K562 (cell line): ENCODE data around the gene COL4A2. TPM values are rescaled to one million over a fixed set of nuclear protein-coding genes. Genes with fewer than 3 reads are reported as not detected.
A peak's percentile ranks its signal among the peaks of the same experiment; 100 is the strongest.

Experiments used
- ADNP ChIP-seq: fragments of 200-800 bp; sonication (Bioruptor generic); IDR thresholded peaks from 2 replicates; pipeline ENCODE4 v1.6.1; 2016; ENCODE audit warnings: missing genetic modification characterization, missing compliant biosample characterization
- ELF1 ChIP-seq: fragments of 200-800 bp; sonication (Bioruptor generic); IDR thresholded peaks from 2 replicates; pipeline ENCODE4 v1.6.1; 2016; ENCODE audit warnings: missing genetic modification characterization, missing compliant biosample characterization
- ESRRA ChIP-seq: fragments of 450-650 bp; IDR thresholded peaks from 2 replicates; pipeline ENCODE4 v1.6.1; 2014; ENCODE audit warnings: low read depth, mild to moderate bottlenecking, moderate library complexity, borderline replicate concordance
- KLF6 ChIP-seq: fragments of 250-450 bp; sonication (Bioruptor Pico); IDR thresholded peaks from 2 replicates; pipeline ENCODE4 v1.4.0; 2020; ENCODE audit warnings: mild to moderate bottlenecking, moderate library complexity, borderline replicate concordance
- MCM2 ChIP-seq: fragments of 450-650 bp; IDR thresholded peaks from 2 replicates; pipeline ENCODE4 v1.6.1; 2017; ENCODE audit warnings: low read depth, mild to moderate bottlenecking
- NCOR1 ChIP-seq: fragments of 450-650 bp; IDR thresholded peaks from 2 replicates; pipeline ENCODE4 v1.6.1; 2016; ENCODE audit warnings: mild to moderate bottlenecking, moderate library complexity
- NR2F6 ChIP-seq: fragments of 450-650 bp; formaldehyde crosslinking; IDR thresholded peaks from 2 replicates; pipeline ENCODE4 v1.4.0; 2020; ENCODE audit warnings: mild to moderate bottlenecking
- PHB2 ChIP-seq: fragments of 450-650 bp; IDR thresholded peaks from 2 replicates; pipeline ENCODE4 v1.6.1; 2017; ENCODE audit warnings: low read depth
- PTRF ChIP-seq: fragments of 450-650 bp; IDR thresholded peaks from 2 replicates; pipeline ENCODE4 v1.6.1; 2016; ENCODE audit warnings: mild to moderate bottlenecking, missing genetic modification characterization, missing compliant biosample characterization
- RBM22 ChIP-seq: fragments of 200-400 bp; formaldehyde crosslinking; IDR thresholded peaks from 2 replicates; pipeline ENCODE4 v1.6.1; 2018; ENCODE audit warnings: low read length, low read depth; ENCODE audit not compliant: poor library complexity, severe bottlenecking
- RBM39 ChIP-seq: fragments of 200-400 bp; formaldehyde crosslinking; optimal IDR thresholded peaks from 2 replicates; pipeline ENCODE3; 2018; ENCODE audit warnings: low read depth, low read length
- SIRT6 ChIP-seq: IDR thresholded peaks from one replicate; pipeline ENCODE4 v1.6.1; 2012; ENCODE audit warnings: low read depth, mild to moderate bottlenecking, control low read depth, inconsistent platforms, low read length, moderate library complexity
- SMARCE1 ChIP-seq: fragments of 450-650 bp; IDR thresholded peaks from 2 replicates; pipeline ENCODE4 v1.7.1; 2016; ENCODE audit warnings: mild to moderate bottlenecking
- SP2 ChIP-seq: IDR thresholded peaks from 2 replicates; pipeline ENCODE4 v1.6.1; 2011; ENCODE audit warnings: mild to moderate bottlenecking, low read depth, low read length, moderate library complexity; ENCODE audit not compliant: poor library complexity, severe bottlenecking; ENCODE audit errors: extremely low read depth
- TAF9B ChIP-seq: fragments of 450-650 bp; IDR thresholded peaks from 2 replicates; pipeline ENCODE4 v1.6.1; 2018; ENCODE audit warnings: mild to moderate bottlenecking; ENCODE audit not compliant: partially characterized antibody
- U2AF2 ChIP-seq: fragments of 200-400 bp; formaldehyde crosslinking; optimal IDR thresholded peaks from 2 replicates; pipeline ENCODE3; 2017; ENCODE audit warnings: low read depth, mild to moderate bottlenecking, low read length
- ZNF143 ChIP-seq: sonication (generic); formaldehyde crosslinking; IDR thresholded peaks from 2 replicates; pipeline ENCODE4 v1.9.0; 2022; ENCODE audit warnings: mild to moderate bottlenecking, missing genetic modification reagents
- ZNF282 ChIP-seq: sonication (generic); formaldehyde crosslinking; IDR thresholded peaks from 2 replicates; pipeline ENCODE4 v1.8.1; 2023; ENCODE audit warnings: missing genetic modification reagents
- polyA plus RNA-seq, 8 experiments: library from polyadenylated mRNA; depleted of rRNA in 4 of 8; stranded (reverse) in 5 of 8; unstranded in 3 of 8; fragments of >200 nt; fragmentation: Nextera tagmentation in 2 of 8; fragmentation: Illumina TruSeq in 1 of 8; extraction: Ambion mirVana in 2 of 8; extraction: Trizol in 1 of 8; gene quantifications; 2 replicates each; pipeline versions ENCODE4 v1.2.1 to v1.2.3, GENCODE V29; 2011 to 2014; ENCODE audit warnings: inconsistent platforms in 1 of 8, missing spikeins in 1 of 8
- total RNA-seq, 7 experiments: library from RNA; depleted of rRNA in 6 of 7; stranded (reverse); fragments of >200 nt in 6 of 7; fragmentation: Illumina TruSeq in 2 of 7; extraction: Trizol in 2 of 7; gene quantifications; 2 replicates each; pipeline versions ENCODE4 v1.2.1 to v1.2.3, GENCODE V29; 2011 to 2021; ENCODE audit warnings: low replicate concordance in 1 of 7
- TF ChIP-seq, protein P1 (sequence below): sonication (generic); formaldehyde crosslinking; IDR thresholded peaks from 2 replicates; pipeline ENCODE4 v1.8.1; 2023; ENCODE audit warnings: mild to moderate bottlenecking, missing genetic modification reagents
- TF ChIP-seq, protein P2 (sequence below): fragments of 450-650 bp; IDR thresholded peaks from 2 replicates; pipeline ENCODE4 v1.6.1; 2017; ENCODE audit warnings: antibody characterized with exemption
- TF ChIP-seq, protein P3 (sequence below): IDR thresholded peaks from 2 replicates; pipeline ENCODE4 v1.6.1; 2014; ENCODE audit warnings: antibody characterized with exemption
- TF ChIP-seq, protein P4 (sequence below): fragments of 150-350 bp; conservative IDR thresholded peaks from 2 replicates; pipeline ENCODE4 v1.6.1; 2014; ENCODE audit warnings: low read length

The COL4A2 gene
- total and polyA plus RNA-seq, 9 of the 15 experiments (the other 6 are each of a cell fraction or from before 2014, with no cell fraction given): 0.13 to 15.2 (median 8.1) TPM

DNA sequence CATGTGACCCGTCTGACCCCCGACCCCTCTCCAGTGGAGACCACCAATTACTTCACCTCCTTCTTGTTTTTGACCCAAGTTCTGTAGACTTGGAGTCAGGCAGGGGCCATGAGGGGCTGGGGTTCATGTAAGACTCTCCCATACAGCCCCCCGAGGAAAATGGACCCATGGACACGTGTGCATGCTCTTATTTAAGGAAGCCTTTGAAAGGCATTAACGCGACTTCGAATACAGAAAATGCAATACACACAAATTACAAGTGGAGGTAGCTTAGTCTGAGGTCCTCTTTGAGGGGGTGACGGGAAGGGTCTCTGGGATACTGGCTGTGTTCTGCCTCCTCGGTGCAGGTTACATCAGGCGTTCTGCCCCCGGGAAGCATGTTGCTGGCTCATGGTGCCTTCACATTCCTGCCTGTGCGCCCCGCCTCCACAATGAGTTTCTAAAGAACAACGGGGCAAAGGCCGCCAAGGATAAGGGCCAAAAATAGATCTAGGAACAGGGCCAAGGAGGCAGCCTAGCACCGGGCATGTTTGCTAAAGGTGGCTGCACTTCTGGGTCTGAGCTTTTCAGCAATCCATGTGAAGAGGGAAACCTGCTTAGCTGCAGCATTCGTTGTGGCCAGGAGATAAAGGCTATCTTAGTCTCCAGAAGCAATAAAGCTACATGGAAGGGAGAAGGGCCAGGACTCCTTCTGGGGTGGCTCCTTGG, 199.9 kb downstream of the COL4A2 start (continued):
- TF ChIP-seq, protein P1, sequence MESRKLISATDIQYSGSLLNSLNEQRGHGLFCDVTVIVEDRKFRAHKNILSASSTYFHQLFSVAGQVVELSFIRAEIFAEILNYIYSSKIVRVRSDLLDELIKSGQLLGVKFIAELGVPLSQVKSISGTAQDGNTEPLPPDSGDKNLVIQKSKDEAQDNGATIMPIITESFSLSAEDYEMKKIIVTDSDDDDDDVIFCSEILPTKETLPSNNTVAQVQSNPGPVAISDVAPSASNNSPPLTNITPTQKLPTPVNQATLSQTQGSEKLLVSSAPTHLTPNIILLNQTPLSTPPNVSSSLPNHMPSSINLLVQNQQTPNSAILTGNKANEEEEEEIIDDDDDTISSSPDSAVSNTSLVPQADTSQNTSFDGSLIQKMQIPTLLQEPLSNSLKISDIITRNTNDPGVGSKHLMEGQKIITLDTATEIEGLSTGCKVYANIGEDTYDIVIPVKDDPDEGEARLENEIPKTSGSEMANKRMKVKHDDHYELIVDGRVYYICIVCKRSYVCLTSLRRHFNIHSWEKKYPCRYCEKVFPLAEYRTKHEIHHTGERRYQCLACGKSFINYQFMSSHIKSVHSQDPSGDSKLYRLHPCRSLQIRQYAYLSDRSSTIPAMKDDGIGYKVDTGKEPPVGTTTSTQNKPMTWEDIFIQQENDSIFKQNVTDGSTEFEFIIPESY (CRISPR knock-in tag): peak; percentile 54; the same call in 1 of the 2 replicates
- peak; percentile 46; the same call in 1 of the 2 replicates for TF ChIP-seq SMARCE1
- TF ChIP-seq SIRT6: no peak
- TF ChIP-seq U2AF2: no peak
- TF ChIP-seq SP2: no peak
- no peak for TF ChIP-seq KLF6 (CRISPR knock-in tag)
- TF ChIP-seq PTRF (tag): no peak
- TF ChIP-seq PHB2: no peak
- TF ChIP-seq ELF1 (tag): no peak
- TF ChIP-seq, protein P2, sequence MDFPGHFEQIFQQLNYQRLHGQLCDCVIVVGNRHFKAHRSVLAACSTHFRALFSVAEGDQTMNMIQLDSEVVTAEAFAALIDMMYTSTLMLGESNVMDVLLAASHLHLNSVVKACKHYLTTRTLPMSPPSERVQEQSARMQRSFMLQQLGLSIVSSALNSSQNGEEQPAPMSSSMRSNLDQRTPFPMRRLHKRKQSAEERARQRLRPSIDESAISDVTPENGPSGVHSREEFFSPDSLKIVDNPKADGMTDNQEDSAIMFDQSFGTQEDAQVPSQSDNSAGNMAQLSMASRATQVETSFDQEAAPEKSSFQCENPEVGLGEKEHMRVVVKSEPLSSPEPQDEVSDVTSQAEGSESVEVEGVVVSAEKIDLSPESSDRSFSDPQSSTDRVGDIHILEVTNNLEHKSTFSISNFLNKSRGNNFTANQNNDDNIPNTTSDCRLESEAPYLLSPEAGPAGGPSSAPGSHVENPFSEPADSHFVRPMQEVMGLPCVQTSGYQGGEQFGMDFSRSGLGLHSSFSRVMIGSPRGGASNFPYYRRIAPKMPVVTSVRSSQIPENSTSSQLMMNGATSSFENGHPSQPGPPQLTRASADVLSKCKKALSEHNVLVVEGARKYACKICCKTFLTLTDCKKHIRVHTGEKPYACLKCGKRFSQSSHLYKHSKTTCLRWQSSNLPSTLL: no peak
- no peak for TF ChIP-seq RBM39
- 0 out of 2 replicates have a peak, but pooled peaks have one; percentile 14 for TF ChIP-seq ESRRA
- no peak for TF ChIP-seq ADNP (tag)
- no peak for TF ChIP-seq NR2F6
- TF ChIP-seq ZNF282 (CRISPR knock-in tag): no peak
- TF ChIP-seq, protein P3, sequence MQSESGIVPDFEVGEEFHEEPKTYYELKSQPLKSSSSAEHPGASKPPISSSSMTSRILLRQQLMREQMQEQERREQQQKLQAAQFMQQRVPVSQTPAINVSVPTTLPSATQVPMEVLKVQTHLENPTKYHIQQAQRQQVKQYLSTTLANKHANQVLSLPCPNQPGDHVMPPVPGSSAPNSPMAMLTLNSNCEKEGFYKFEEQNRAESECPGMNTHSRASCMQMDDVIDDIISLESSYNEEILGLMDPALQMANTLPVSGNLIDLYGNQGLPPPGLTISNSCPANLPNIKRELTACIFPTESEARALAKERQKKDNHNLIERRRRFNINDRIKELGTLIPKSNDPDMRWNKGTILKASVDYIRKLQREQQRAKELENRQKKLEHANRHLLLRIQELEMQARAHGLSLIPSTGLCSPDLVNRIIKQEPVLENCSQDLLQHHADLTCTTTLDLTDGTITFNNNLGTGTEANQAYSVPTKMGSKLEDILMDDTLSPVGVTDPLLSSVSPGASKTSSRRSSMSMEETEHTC: no peak
- TF ChIP-seq, protein P4, sequence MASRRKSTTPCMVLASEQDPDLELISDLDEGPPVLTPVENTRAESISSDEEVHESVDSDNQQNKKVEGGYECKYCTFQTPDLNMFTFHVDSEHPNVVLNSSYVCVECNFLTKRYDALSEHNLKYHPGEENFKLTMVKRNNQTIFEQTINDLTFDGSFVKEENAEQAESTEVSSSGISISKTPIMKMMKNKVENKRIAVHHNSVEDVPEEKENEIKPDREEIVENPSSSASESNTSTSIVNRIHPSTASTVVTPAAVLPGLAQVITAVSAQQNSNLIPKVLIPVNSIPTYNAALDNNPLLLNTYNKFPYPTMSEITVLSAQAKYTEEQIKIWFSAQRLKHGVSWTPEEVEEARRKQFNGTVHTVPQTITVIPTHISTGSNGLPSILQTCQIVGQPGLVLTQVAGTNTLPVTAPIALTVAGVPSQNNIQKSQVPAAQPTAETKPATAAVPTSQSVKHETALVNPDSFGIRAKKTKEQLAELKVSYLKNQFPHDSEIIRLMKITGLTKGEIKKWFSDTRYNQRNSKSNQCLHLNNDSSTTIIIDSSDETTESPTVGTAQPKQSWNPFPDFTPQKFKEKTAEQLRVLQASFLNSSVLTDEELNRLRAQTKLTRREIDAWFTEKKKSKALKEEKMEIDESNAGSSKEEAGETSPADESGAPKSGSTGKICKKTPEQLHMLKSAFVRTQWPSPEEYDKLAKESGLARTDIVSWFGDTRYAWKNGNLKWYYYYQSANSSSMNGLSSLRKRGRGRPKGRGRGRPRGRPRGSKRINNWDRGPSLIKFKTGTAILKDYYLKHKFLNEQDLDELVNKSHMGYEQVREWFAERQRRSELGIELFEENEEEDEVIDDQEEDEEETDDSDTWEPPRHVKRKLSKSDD: no peak
- TF ChIP-seq ZNF143 (CRISPR knock-in tag): no peak
- TF ChIP-seq TAF9B: peak; percentile 29
- TF ChIP-seq RBM22: no peak
- TF ChIP-seq MCM2: no peak
- TF ChIP-seq NCOR1: peak; percentile 94
